ENCODE measurements around the gene KRTAP10-9. TPM values are rescaled to one million over a fixed set of nuclear protein-coding genes. Genes with fewer than 3 reads are reported as not detected.
A peak's percentile ranks its signal among the peaks of the same experiment; 100 is the strongest.

Gene KRTAP10-9
- total and polyA plus RNA-seq, 2 donors (not counting 1 experiment from before 2014, with no cell fraction given) = not detected

DNA sequence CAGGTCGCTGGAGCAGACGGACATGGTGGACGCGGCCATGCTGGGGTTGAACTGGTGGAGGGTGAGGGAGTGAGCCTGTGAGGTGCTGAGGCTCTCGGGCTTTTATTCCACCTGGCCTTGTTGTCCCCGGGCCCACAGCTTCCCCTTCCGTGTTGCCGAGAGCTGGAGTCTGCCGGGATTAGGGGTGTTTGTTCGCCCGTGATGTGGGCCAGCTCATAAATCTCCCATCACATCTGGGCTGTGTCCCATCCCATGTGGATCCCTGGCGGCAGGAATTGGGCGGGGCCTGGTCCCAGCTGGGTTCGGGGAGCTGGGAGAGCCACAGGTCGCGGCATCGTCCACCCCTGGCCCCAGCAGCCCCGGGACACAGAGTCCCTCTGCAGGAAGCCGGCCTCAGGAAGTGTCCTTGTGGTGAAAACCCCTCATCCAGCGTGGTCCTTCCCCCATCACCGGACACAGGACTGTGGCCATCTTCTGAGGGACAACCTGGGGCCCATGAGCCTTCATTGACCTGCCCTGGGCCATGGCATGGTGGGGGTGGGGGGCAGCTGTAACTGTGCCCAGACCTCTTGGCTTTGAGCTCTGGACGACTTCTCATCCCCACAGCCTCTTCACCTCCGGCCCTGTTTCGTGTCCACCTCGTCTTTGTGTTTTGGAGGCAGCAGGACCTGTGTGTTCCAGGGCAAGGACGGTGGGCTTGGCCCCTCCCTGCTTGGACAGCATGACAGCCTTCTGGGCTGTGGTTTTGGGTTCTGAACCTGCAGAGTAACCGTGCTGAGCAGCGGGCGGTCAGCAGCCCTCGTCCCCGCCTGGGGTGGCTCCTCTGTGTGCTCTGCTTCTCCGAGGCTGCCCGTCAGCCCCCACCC lies 34.2 kb upstream of the KRTAP10-9 start, which contains the start of gene KRTAP10-6:
KRTAP10-6 (minus strand) TSS at position 60 of the 866 bp plus-strand sequence; CDS start at position 39, 21 bp downstream.
- Histone ChIP-seq H4K20me1 (ENCODE audit: control insufficient read depth, extremely low read depth, insufficient read depth, low read length) (no peaks in the 10 kb centered on the region), H3K4me3 (replicated peaks in 1 of 4; ENCODE audit: control extremely low read depth in 1 of 4, insufficient read depth in 1 of 4, low read depth in 3 of 4, low read length in 4 of 4) (no peak within 1 kb of the TSS), H3K4me2 (ENCODE audit: extremely low read depth, insufficient read depth, low read length) (no peak within 1 kb of the TSS), H2AFZ (ENCODE audit: low read length) (no peak within 1 kb of the TSS), H3K36me3 (ENCODE audit: control insufficient read depth, insufficient read depth, low read length) (no peaks in the 10 kb centered on the region), H3K9me3 (ENCODE audit: control insufficient read depth, insufficient read depth, low read depth, low read length) (no peaks in the 10 kb centered on the region), H3K27ac (ENCODE audit: insufficient read depth, low read length) (no peak within 1 kb of the TSS), H3K27me3 (ENCODE audit: control insufficient read depth, insufficient read depth, low read length) (peaks cover 4% of the 10 kb centered on the region), H3K9ac (ENCODE audit: insufficient read depth, low read length) (no peak within 1 kb of the TSS), H3K4me1 (ENCODE audit: control insufficient read depth, extremely low read depth, insufficient read depth, low read length) (no peaks in the 10 kb centered on the region), H3K79me2 (ENCODE audit: control insufficient read depth, insufficient read depth, low read length) (no peaks in the 10 kb centered on the region)
- TF ChIP-seq, protein P1, sequence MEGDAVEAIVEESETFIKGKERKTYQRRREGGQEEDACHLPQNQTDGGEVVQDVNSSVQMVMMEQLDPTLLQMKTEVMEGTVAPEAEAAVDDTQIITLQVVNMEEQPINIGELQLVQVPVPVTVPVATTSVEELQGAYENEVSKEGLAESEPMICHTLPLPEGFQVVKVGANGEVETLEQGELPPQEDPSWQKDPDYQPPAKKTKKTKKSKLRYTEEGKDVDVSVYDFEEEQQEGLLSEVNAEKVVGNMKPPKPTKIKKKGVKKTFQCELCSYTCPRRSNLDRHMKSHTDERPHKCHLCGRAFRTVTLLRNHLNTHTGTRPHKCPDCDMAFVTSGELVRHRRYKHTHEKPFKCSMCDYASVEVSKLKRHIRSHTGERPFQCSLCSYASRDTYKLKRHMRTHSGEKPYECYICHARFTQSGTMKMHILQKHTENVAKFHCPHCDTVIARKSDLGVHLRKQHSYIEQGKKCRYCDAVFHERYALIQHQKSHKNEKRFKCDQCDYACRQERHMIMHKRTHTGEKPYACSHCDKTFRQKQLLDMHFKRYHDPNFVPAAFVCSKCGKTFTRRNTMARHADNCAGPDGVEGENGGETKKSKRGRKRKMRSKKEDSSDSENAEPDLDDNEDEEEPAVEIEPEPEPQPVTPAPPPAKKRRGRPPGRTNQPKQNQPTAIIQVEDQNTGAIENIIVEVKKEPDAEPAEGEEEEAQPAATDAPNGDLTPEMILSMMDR (conservative IDR thresholded peaks at IDR 0.05 in 1 of 2, IDR thresholded peaks at IDR 0.05 in 1 of 2; ENCODE audit: low read depth in 1 of 2, low read length in 2 of 2) = no peak
- TF ChIP-seq EZH2 (IDR thresholded peaks at IDR 0.05; ENCODE audit: low read length, missing control alignments) = no peak
- DNase-seq (ENCODE audit: low read depth in 2 of 2) = no peak

DNA sequence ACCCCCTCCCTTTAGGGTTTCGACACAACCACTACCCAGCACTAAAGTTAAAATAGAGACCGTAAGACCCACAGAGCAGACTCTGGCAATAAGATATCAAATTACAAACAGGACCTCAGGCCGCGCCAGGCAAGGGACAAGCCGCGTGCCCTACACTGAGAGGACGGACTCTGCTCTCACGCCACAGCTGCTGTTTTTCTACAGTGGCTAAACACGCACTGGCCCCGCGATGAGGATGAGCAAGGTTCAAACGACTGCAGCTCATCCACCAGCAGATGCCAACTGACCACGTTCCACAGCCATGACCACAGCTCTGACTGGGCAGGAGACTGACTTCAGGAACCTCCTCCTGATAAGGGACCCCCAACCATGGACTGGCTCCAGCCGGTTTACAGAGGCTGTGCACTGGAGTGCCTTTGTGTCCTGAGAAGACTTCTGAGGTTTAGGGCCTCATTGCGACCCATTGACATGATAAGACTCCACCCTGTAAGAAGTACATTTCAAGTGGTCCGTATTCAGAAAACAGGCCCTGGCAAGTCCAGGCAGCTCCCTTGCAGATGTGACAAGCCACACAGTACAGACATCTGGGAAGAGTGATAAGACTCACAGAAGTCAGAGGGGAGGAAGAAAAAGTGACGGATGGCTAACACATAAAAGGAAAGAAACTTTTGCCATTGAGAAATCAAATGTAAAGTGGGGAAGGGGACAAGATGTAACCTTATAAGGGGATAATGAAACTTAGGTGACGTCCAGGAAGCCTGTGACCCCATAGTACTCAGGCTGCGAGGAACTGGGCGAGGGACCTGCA lies 33.1 kb upstream of the KRTAP10-9 start:
- Histone ChIP-seq H3K36me3 (ENCODE audit: control insufficient read depth, insufficient read depth, low read length) (no peaks in the 10 kb centered on the region), H4K20me1 (ENCODE audit: control insufficient read depth, extremely low read depth, insufficient read depth, low read length) (no peaks in the 10 kb centered on the region), H3K4me2 (ENCODE audit: extremely low read depth, insufficient read depth, low read length) (no peak overlapping the region), H3K4me1 (ENCODE audit: control insufficient read depth, extremely low read depth, insufficient read depth, low read length) (no peaks in the 10 kb centered on the region), H3K9ac (ENCODE audit: insufficient read depth, low read length) (no peak overlapping the region), H3K27ac (ENCODE audit: insufficient read depth, low read length) (no peak overlapping the region), H3K9me3 (ENCODE audit: control insufficient read depth, insufficient read depth, low read depth, low read length) (no peaks in the 10 kb centered on the region), H3K79me2 (ENCODE audit: control insufficient read depth, insufficient read depth, low read length) (no peaks in the 10 kb centered on the region), H2AFZ (ENCODE audit: low read length) (no peak overlapping the region), H3K27me3 (ENCODE audit: control insufficient read depth, insufficient read depth, low read length) (peaks cover 4% of the 10 kb centered on the region), H3K4me3 (replicated peaks in 1 of 4; ENCODE audit: control extremely low read depth in 1 of 4, insufficient read depth in 1 of 4, low read depth in 3 of 4, low read length in 4 of 4) (no peak overlapping the region)
- no peak for TF ChIP-seq EZH2 (IDR thresholded peaks at IDR 0.05; ENCODE audit: low read length, missing control alignments)
- TF ChIP-seq, protein P1 (conservative IDR thresholded peaks at IDR 0.05 in 1 of 2, IDR thresholded peaks at IDR 0.05 in 1 of 2; ENCODE audit: low read depth in 1 of 2, low read length in 2 of 2) = no peak
- peak in 1 of 2 donors; percentile 1 for DNase-seq (ENCODE audit: low read depth in 2 of 2)

DNA sequence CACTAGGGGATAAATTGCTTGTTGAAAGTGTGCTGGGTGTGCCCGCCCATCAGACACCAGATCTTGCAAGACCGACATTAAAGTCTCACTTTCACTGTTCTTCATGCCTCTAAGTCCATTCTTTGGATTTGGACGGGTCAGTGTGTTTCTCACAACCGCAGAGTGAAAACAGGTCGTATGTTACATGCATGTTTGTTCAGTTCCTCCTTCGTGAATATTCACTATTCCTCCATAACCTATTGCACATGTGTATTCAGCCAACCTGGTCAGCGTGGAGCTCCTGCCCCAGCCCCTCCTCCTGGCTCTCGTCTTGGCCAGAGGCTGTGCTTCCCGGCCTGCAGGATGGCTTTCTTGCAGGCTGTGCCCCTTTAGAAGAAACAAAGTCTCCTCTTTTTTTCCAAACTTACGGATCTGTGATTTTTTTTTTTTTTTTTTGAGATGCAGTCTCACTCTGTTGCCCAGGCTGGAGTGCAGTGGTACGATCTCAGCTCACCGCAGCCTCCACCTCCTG lies 32.4 kb upstream of the KRTAP10-9 start:
- H4K20me1 ChIP-seq (ENCODE audit: control insufficient read depth, extremely low read depth, insufficient read depth, low read length) = no peaks in the 10 kb centered on the region
- no peak for DNase-seq (ENCODE audit: low read depth in 2 of 2)
- no peaks in the 10 kb centered on the region for H3K36me3 ChIP-seq (ENCODE audit: control insufficient read depth, insufficient read depth, low read length)
- TF ChIP-seq EZH2 (IDR thresholded peaks at IDR 0.05; ENCODE audit: low read length, missing control alignments) = no peak
- TF ChIP-seq, protein P1 (conservative IDR thresholded peaks at IDR 0.05 in 1 of 2, IDR thresholded peaks at IDR 0.05 in 1 of 2; ENCODE audit: low read depth in 1 of 2, low read length in 2 of 2) = no peak
- no peaks in the 10 kb centered on the region for H3K9me3 ChIP-seq (ENCODE audit: control insufficient read depth, insufficient read depth, low read depth, low read length)
- H3K4me1 ChIP-seq (ENCODE audit: control insufficient read depth, extremely low read depth, insufficient read depth, low read length) = no peaks in the 10 kb centered on the region
- H3K9ac ChIP-seq (ENCODE audit: insufficient read depth, low read length) = no peak overlapping the region
- no peaks in the 10 kb centered on the region for H3K79me2 ChIP-seq (ENCODE audit: control insufficient read depth, insufficient read depth, low read length)
- no peak overlapping the region for H3K4me2 ChIP-seq (ENCODE audit: extremely low read depth, insufficient read depth, low read length)
- H2AFZ ChIP-seq (ENCODE audit: low read length) = no peak overlapping the region
- H3K4me3 ChIP-seq (replicated peaks in 1 of 4; ENCODE audit: control extremely low read depth in 1 of 4, insufficient read depth in 1 of 4, low read depth in 3 of 4, low read length in 4 of 4) = no peak overlapping the region
- no peak overlapping the region for H3K27ac ChIP-seq (ENCODE audit: insufficient read depth, low read length)
- peaks cover 4% of the 10 kb centered on the region for H3K27me3 ChIP-seq (ENCODE audit: control insufficient read depth, insufficient read depth, low read length)

All from fibroblast of lung (primary cell).